H1 (cell line): ENCODE data around the gene SERPINB6. TPM values are rescaled to one million over a fixed set of nuclear protein-coding genes. Genes with fewer than 3 reads are reported as not detected.

Experiments used
- CTCF ChIA-PET: fragments of 300-600 bp; sonication (Branson Sonifier 250); formaldehyde crosslinking; loops from one replicate; lab custom pipeline; 2021; ENCODE audit not compliant: partially characterized antibody; lab: Charles Lee
- POLR2A ChIA-PET: fragments of 300-600 bp; sonication (Branson Sonifier 250); formaldehyde crosslinking; loops from one replicate; lab custom pipeline; 2021; ENCODE audit warnings: inconsistent platforms; ENCODE audit not compliant: partially characterized antibody; lab: Charles Lee
- DNase-seq, 2 experiments: peaks; one replicate each; pipeline versions ENCODE4 v3.0.0 to v3.0.0-alpha.2; 2010 to 2022; ENCODE audit warnings: low spot score in 2 of 2, low read depth in 1 of 2, mixed read lengths in 1 of 2
- FAIRE-seq: peaks from 2 replicates; lab custom pipeline; 2011; peaks lifted over from hg19 to GRCh38; lab: Jason Lieb, UNC
- H2AFZ ChIP-seq: 2 replicates; pipeline ENCODE4 v1.8.1; 2012; ENCODE audit warnings: low read length, inconsistent platforms
- H2AK5ac ChIP-seq: 2 replicates; pipeline ENCODE4 v1.6.1; 2013; ENCODE audit warnings: low read depth, low read length
- H2BK120ac ChIP-seq: replicated peaks from 2 replicates; pipeline ENCODE3; 2013; ENCODE audit warnings: low read depth, low read length, inconsistent platforms
- H2BK12ac ChIP-seq: 2 replicates; pipeline ENCODE4 v1.6.1; 2013; ENCODE audit warnings: low read depth, low read length
- H2BK15ac ChIP-seq: 2 replicates; pipeline ENCODE4 v1.6.1; 2013; ENCODE audit warnings: low read length
- H2BK20ac ChIP-seq: 2 replicates; pipeline ENCODE4 v1.6.1; 2013; ENCODE audit warnings: low read length
- H2BK5ac ChIP-seq: 2 replicates; pipeline ENCODE4 v1.6.1; 2013; ENCODE audit warnings: low read depth, low read length
- H3K14ac ChIP-seq: 2 replicates; pipeline ENCODE4 v1.6.1; 2013; ENCODE audit warnings: inconsistent platforms; ENCODE audit not compliant: insufficient read length
- H3K18ac ChIP-seq: 2 replicates; pipeline ENCODE4 v1.6.1; 2013; ENCODE audit warnings: low read length; ENCODE audit errors: extremely low read depth
- H3K23ac ChIP-seq: 2 replicates; pipeline ENCODE4 v1.6.1; 2013; ENCODE audit warnings: inconsistent platforms; ENCODE audit not compliant: insufficient read length
- H3K23me2 ChIP-seq: 2 replicates; pipeline ENCODE4 v1.6.1; 2013; ENCODE audit warnings: low read depth, low read length
- H3K27ac ChIP-seq: 2 replicates; pipeline ENCODE4 v1.6.1; 2011; ENCODE audit warnings: low read depth, low read length, inconsistent platforms
- H3K27me3 ChIP-seq, 4 experiments: replicated peaks in 1 of 4; 1 replicate in 1 of 4; 2 replicates in 3 of 4; pipeline versions ENCODE4 v1.6.1 to v1.8.1; 2011 to 2013; ENCODE audit warnings: low read length in 3 of 4, mild to moderate bottlenecking in 3 of 4, inconsistent platforms in 2 of 4, mixed read lengths in 2 of 4, moderate library complexity in 1 of 4; ENCODE audit not compliant: control insufficient read depth in 3 of 4, insufficient read depth in 3 of 4; ENCODE audit errors: extremely low read depth in 1 of 4
- H3K36me3 ChIP-seq, 4 experiments: 2 replicates each; pipeline versions ENCODE4 v1.6.1 to v1.8.1; 2011 to 2013; ENCODE audit warnings: mild to moderate bottlenecking in 4 of 4, low read length in 3 of 4, moderate library complexity in 2 of 4, control low read depth in 1 of 4, inconsistent platforms in 1 of 4; ENCODE audit not compliant: insufficient read depth in 4 of 4, control insufficient read depth in 2 of 4
- H3K4ac ChIP-seq: replicated peaks from 2 replicates; pipeline ENCODE3; 2013; ENCODE audit warnings: low read length, low read depth, mixed read lengths, inconsistent platforms; ENCODE audit not compliant: insufficient read length
- H3K4me1 ChIP-seq, 4 experiments: replicated peaks in 1 of 4; 1 replicate in 1 of 4; 2 replicates in 3 of 4; pipeline versions ENCODE4 v1.6.1 to v1.8.1; 2011 to 2013; ENCODE audit warnings: low read length in 3 of 4, inconsistent platforms in 2 of 4, mixed read lengths in 1 of 4; ENCODE audit not compliant: insufficient read depth in 4 of 4, control insufficient read depth in 3 of 4
- H3K4me2 ChIP-seq, 2 experiments: 2 replicates each; pipeline versions ENCODE4 v1.6.1 to v1.8.1; 2011 to 2013; ENCODE audit warnings: low read depth in 2 of 2, low read length in 2 of 2, control low read depth in 1 of 2, inconsistent platforms in 1 of 2, mild to moderate bottlenecking in 1 of 2; ENCODE audit not compliant: insufficient read depth in 1 of 2
- H3K4me3 ChIP-seq, 4 experiments: fragments of 200-600, 300-600 bp in 1 of 4; sonication (generic), shearing (Covaris generic), sonication (Bioruptor Twin) in 1 of 4; 2 replicates each; pipeline versions ENCODE4 v1.5.1 to v1.8.1; 2011 to 2016; ENCODE audit warnings: low read length in 4 of 4, low read depth in 3 of 4, control low read depth in 2 of 4, inconsistent platforms in 2 of 4, mild to moderate bottlenecking in 2 of 4, mixed read lengths in 1 of 4, moderate library complexity in 1 of 4; ENCODE audit not compliant: insufficient read depth in 2 of 4; ENCODE audit errors: extremely low read depth in 1 of 4
- H3K56ac ChIP-seq: replicated peaks from 2 replicates; pipeline ENCODE3; 2013; ENCODE audit warnings: low read depth, mild to moderate bottlenecking, mixed read lengths, low read length, inconsistent platforms; ENCODE audit not compliant: insufficient read length
- H3K79me1 ChIP-seq: 2 replicates; pipeline ENCODE4 v1.6.1; 2013; ENCODE audit warnings: low read depth, low read length, control low read depth
- H3K79me2 ChIP-seq, 2 experiments: 2 replicates each; pipeline versions ENCODE4 v1.6.1 to v1.8.1; 2012 to 2013; ENCODE audit warnings: low read length in 2 of 2, mild to moderate bottlenecking in 2 of 2, inconsistent platforms in 1 of 2; ENCODE audit not compliant: insufficient read depth in 2 of 2, control insufficient read depth in 1 of 2
- H3K9ac ChIP-seq, 4 experiments: replicated peaks in 1 of 4; 1 replicate in 1 of 4; 2 replicates in 3 of 4; pipeline versions ENCODE4 v1.6.1 to v1.8.1; 2011 to 2013; ENCODE audit warnings: low read depth in 3 of 4, low read length in 3 of 4, control low read depth in 2 of 4, mild to moderate bottlenecking in 2 of 4, moderate library complexity in 2 of 4, inconsistent platforms in 1 of 4; ENCODE audit errors: extremely low read depth in 1 of 4
- H3K9me3 ChIP-seq, 2 experiments: 2 replicates each; pipeline versions ENCODE4 v1.6.1 to v1.8.1; 2012 to 2013; ENCODE audit warnings: mild to moderate bottlenecking in 2 of 2, moderate library complexity in 2 of 2, control low read depth in 1 of 2, inconsistent platforms in 1 of 2, low read depth in 1 of 2, low read length in 1 of 2, mixed read lengths in 1 of 2; ENCODE audit not compliant: insufficient read depth in 2 of 2
- H4K20me1 ChIP-seq, 2 experiments: replicated peaks in 1 of 2; 2 replicates each; pipeline versions ENCODE3 to v1.8.1; 2011 to 2013; ENCODE audit warnings: inconsistent platforms in 2 of 2, low read length in 2 of 2, mild to moderate bottlenecking in 1 of 2; ENCODE audit not compliant: insufficient read depth in 2 of 2, control insufficient read depth in 1 of 2
- H4K5ac ChIP-seq: 2 replicates; pipeline ENCODE4 v1.6.1; 2013; ENCODE audit warnings: low read length, low read depth, mixed read lengths, inconsistent platforms; ENCODE audit not compliant: insufficient read length
- H4K8ac ChIP-seq: 2 replicates; pipeline ENCODE4 v1.8.0; 2013; ENCODE audit warnings: mild to moderate bottlenecking, moderate library complexity, low read length, inconsistent platforms; ENCODE audit not compliant: insufficient read depth; ENCODE audit errors: extremely low read depth
- H4K91ac ChIP-seq: replicated peaks from 2 replicates; pipeline ENCODE3; 2013; ENCODE audit warnings: low read length, mixed read lengths, inconsistent platforms; ENCODE audit not compliant: insufficient read length
- ATF3 ChIP-seq: IDR thresholded peaks from 2 replicates; pipeline ENCODE4 v1.6.1; 2011; ENCODE audit warnings: low read depth, mild to moderate bottlenecking, low read length; ENCODE audit not compliant: insufficient read depth
- CBX5 ChIP-seq: fragments of 300-800, 300-1000 bp; sonication (generic); IDR thresholded peaks from 2 replicates; pipeline ENCODE4 v1.7.1; 2016; ENCODE audit warnings: antibody characterized with exemption, low read length, low read depth
- CEBPB ChIP-seq: IDR thresholded peaks from 2 replicates; pipeline ENCODE4 v1.6.1; 2012; ENCODE audit warnings: low read depth, low read length
- CHD1 ChIP-seq: IDR thresholded peaks from 2 replicates; pipeline ENCODE4 v1.6.1; 2012; ENCODE audit warnings: low read depth, low read length, improper control_type of control experiment
- JUND ChIP-seq: IDR thresholded peaks from 2 replicates; pipeline ENCODE4 v1.6.1; 2011; ENCODE audit warnings: mild to moderate bottlenecking, improper control_type of control experiment, low read length
- KDM5A ChIP-seq: fragments of 200-600 bp; IDR thresholded peaks from 2 replicates; pipeline ENCODE4 v1.7.1; 2012; ENCODE audit warnings: mild to moderate bottlenecking, low read length, inconsistent platforms, mixed read lengths
- POU5F1 ChIP-seq: IDR thresholded peaks from 2 replicates; pipeline ENCODE4 v1.6.1; 2011; ENCODE audit warnings: low read depth, mild to moderate bottlenecking, low read length, moderate library complexity
- RFX5 ChIP-seq: IDR thresholded peaks from 2 replicates; pipeline ENCODE4 v1.6.1; 2011; ENCODE audit warnings: low read depth, low read length, improper control_type of control experiment, borderline replicate concordance
- SIRT6 ChIP-seq: IDR thresholded peaks from one replicate; pipeline ENCODE4 v1.7.1; 2012; ENCODE audit warnings: low read length, inconsistent platforms
- SRF ChIP-seq: IDR thresholded peaks from 2 replicates; pipeline ENCODE4 v1.6.1; 2011; ENCODE audit warnings: mild to moderate bottlenecking, low read depth, low read length, moderate library complexity
- TCF12 ChIP-seq: IDR thresholded peaks from 2 replicates; pipeline ENCODE4 v1.6.1; 2011; ENCODE audit warnings: low read depth, mild to moderate bottlenecking, low read length
- TEAD4 ChIP-seq: IDR thresholded peaks from 2 replicates; pipeline ENCODE4 v1.6.1; 2012; ENCODE audit warnings: low read depth, low read length, inconsistent platforms, mixed read lengths
- WGBS, 2 experiments: shearing (Covaris generic) in 1 of 2; methylation state at CpG; one replicate each; pipeline versions ENCODE4 v1.1.6 to v1.1.7; 2013 to 2015; ENCODE audit warnings: low lambda C conversion rate in 2 of 2, mixed read lengths in 2 of 2, inconsistent platforms in 1 of 2, low coverage in 1 of 2, missing lambda C conversion rate in 1 of 2; ENCODE audit not compliant: insufficient replicate concordance in 2 of 2, insufficient coverage in 1 of 2, insufficient read length in 1 of 2; ENCODE audit errors: extremely low coverage in 1 of 2, missing lambda C conversion rate in 1 of 2; 5-methylcytosine and 5-hydroxymethylcytosine counted together
- polyA plus RNA-seq, 7 experiments: library from polyadenylated mRNA; depleted of rRNA in 3 of 7; stranded (reverse) in 5 of 7; unstranded in 2 of 7; fragments of >200 nt in 5 of 7; fragments of 200-250 nt in 2 of 7; gene quantifications; 1 replicate in 5 of 7; 2 replicates in 1 of 7; 4 replicates in 1 of 7; pipeline versions ENCODE4 v1.2.1 to v1.2.3, GENCODE V29; 2011 to 2013; ENCODE audit warnings: missing spikeins in 2 of 7, mixed read lengths in 2 of 7
- total RNA-seq: library from RNA; stranded (reverse); fragmentation: NEBNext Ultra II Directional; extraction: Animal tissue kit (Norgen Biotek cat#: 25700); gene quantifications from 2 replicates; pipeline ENCODE4 v1.2.1, GENCODE V29; 2021

The SERPINB6 gene
- total and polyA plus RNA-seq, 2 of the 8 experiments (the other 6 are each of a cell fraction or from before 2014, with no cell fraction given) = 27.2 to 29.4 TPM

GRCh38 chr6:2949536-2950083 lies 21.8 kb downstream of the SERPINB6 start:
- whole genome bisulfite sequencing, 2 experiments = 91% methylated on average over 6 of the region's 6 CpGs; no CpG with 5 or more reads in 1 of the 2 experiments
- DNase-seq (peak in 1 of 2 experiments; percentile 20), FAIRE-seq (no peak)
- Histone ChIP-seq H3K9me3 (no peaks in the 10 kb centered on the region), H4K20me1 (no peaks in the 10 kb centered on the region), H3K27me3 (no peaks in the 10 kb centered on the region), H2BK120ac (no peak overlapping the region), H3K23me2 (no peaks in the 10 kb centered on the region), H3K79me2 (no peaks in the 10 kb centered on the region), H3K4me2 (no peak overlapping the region), H3K23ac (no peak overlapping the region), H4K8ac (no peak overlapping the region; the same call in 1 of the 2 replicates), H3K79me1 (no peaks in the 10 kb centered on the region), H3K14ac (no peak overlapping the region), H3K9ac (no peak overlapping the region), H2BK5ac (no peak overlapping the region), H3K18ac (no peak overlapping the region), H3K4me3 (no peak overlapping the region), H3K4me1 (peaks cover 0 to 7% (median 3%) of the 10 kb centered on the region in 4 experiments; a peak in 6 of 7 replicates), H2BK15ac (no peak overlapping the region), H3K27ac (no peak overlapping the region), H4K91ac (no peak overlapping the region), H3K56ac (no peak overlapping the region), H2AK5ac (no peak overlapping the region), H3K4ac (no peak overlapping the region), H4K5ac (no peak overlapping the region), H2AFZ (no peak overlapping the region), H3K36me3 (no peaks in the 10 kb centered on the region), H2BK20ac (no peak overlapping the region), H2BK12ac (no peak overlapping the region)
- CTCF ChIA-PET = interaction anchor here (0.6 to 20.6 kb wide), 8 partner anchors 9 to 216 kb away, joined by 3 to 293 read pairs (median 4); no protein-coding TSS in a partner anchor
- POLR2A ChIA-PET = interaction anchor here (1.3 to 2.0 kb wide), 3 partner anchors 8 to 11 kb away, joined by 4 read pairs; no protein-coding TSS in a partner anchor
- TF ChIP-seq TEAD4 (no peak), CBX5 (no peak), SIRT6 (no peak), CEBPB (no peak), TCF12 (no peak), KDM5A (no peak), RFX5 (no peak), CHD1 (no peak), JUND (no peak), POU5F1 (no peak), SRF (no peak), ATF3 (no peak)
